ENCODE results near the gene PTPRK. TPM values are rescaled to one million over a fixed set of nuclear protein-coding genes. Genes with fewer than 3 reads are reported as not detected.

Gene PTPRK
- total RNA-seq, 1 experiment from 2014 or later = 265 TPM

DNA sequence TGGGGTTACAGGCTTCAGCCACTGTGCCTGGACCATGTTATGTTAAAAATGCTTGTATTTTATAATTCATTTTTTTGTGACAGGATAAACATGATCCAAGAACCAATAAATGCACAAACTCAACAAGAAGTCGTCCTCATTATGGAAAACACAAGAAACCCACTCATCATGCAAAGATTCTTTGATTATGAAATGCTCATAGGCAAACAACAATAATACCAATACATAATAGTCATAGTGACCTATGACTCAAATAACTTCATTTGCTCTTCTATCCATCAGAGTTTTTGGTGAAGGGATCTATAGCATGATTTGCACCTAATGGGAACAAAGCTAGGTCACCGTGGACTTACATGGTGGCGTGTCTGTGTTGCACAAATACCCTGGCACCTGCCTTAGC is 402.5 kb downstream of the PTPRK start:
- CTCF ChIA-PET = no interaction called here
- no TSS peak for BruUV-seq (replicated peaks)
- H3K27me3 Mint-ChIP-seq (ENCODE audit: unreplicated experiment) = no peaks in the 10 kb centered on the region
- no peak for TF ChIP-seq CTCF (IDR thresholded peaks at IDR 0.05; ENCODE audit: unreplicated experiment)
- H3K4me3 Mint-ChIP-seq (ENCODE audit: low read depth, unreplicated experiment) = no peak overlapping the region
- intact Hi-C loops (cut with micrococcal nuclease; ENCODE audit: unreplicated experiment) = no loop called here
- peaks cover 12% of the 10 kb centered on the region for H3K36me3 Mint-ChIP-seq (ENCODE audit: insufficient read depth, unreplicated experiment)
- no peak overlapping the region for H3K27ac Mint-ChIP-seq (ENCODE audit: unreplicated experiment)
- H3K9me3 Mint-ChIP-seq (ENCODE audit: low read depth, unreplicated experiment) = peaks cover 2% of the 10 kb centered on the region
- H3K4me1 Mint-ChIP-seq (ENCODE audit: low read depth, unreplicated experiment) = peaks cover 21% of the 10 kb centered on the region
- no peak for DNase-seq

GRCh38 chr6:128114164-128114563 is 406.2 kb downstream of the PTPRK start:
- no peak for TF ChIP-seq CTCF (IDR thresholded peaks at IDR 0.05; ENCODE audit: unreplicated experiment)
- DNase-seq = no peak
- peaks cover 12% of the 10 kb centered on the region for H3K36me3 Mint-ChIP-seq (ENCODE audit: insufficient read depth, unreplicated experiment)
- H3K27me3 Mint-ChIP-seq (ENCODE audit: unreplicated experiment) = no peaks in the 10 kb centered on the region
- H3K27ac Mint-ChIP-seq (ENCODE audit: unreplicated experiment) = no peak overlapping the region
- CTCF ChIA-PET = interaction anchor here (0.7 kb wide), 1 partner anchor 72 kb away, joined by 6 read pairs; no protein-coding TSS in a partner anchor
- no peak overlapping the region for H3K4me3 Mint-ChIP-seq (ENCODE audit: low read depth, unreplicated experiment)
- H3K4me1 Mint-ChIP-seq (ENCODE audit: low read depth, unreplicated experiment) = peaks cover 39% of the 10 kb centered on the region
- no TSS peak for BruUV-seq (replicated peaks)
- intact Hi-C loops (cut with micrococcal nuclease; ENCODE audit: unreplicated experiment) = no loop called here
- peaks cover 2% of the 10 kb centered on the region for H3K9me3 Mint-ChIP-seq (ENCODE audit: low read depth, unreplicated experiment)

DNA sequence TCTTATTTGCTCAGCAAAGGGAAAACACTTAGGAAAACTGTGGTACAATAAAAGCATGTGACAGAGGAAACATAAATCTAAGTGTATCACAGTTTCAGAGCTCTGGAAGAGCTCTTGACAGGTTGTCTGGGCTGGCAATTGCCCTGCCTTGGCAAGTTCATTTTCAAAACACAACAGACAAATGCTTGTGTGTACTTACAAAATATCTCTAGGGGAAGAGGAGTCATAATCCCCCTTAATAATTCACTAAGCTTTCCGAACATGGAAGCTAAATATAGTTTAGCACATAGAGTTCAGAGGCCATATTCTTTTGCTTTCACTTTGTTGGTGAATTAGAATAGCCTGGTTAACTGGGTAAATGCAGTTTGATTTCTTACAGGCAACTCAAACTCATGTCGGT is 407.9 kb downstream of the PTPRK start:
- no peak for TF ChIP-seq CTCF (IDR thresholded peaks at IDR 0.05; ENCODE audit: unreplicated experiment)
- Mint-ChIP-seq H3K4me1 (ENCODE audit: low read depth, unreplicated experiment) (peaks cover 39% of the 10 kb centered on the region), H3K9me3 (ENCODE audit: low read depth, unreplicated experiment) (peaks cover 2% of the 10 kb centered on the region), H3K4me3 (ENCODE audit: low read depth, unreplicated experiment) (peak overlapping the region; percentile 13), H3K27me3 (ENCODE audit: unreplicated experiment) (no peaks in the 10 kb centered on the region), H3K36me3 (ENCODE audit: insufficient read depth, unreplicated experiment) (peaks cover 6% of the 10 kb centered on the region), H3K27ac (ENCODE audit: unreplicated experiment) (no peak overlapping the region)
- no TSS peak for BruUV-seq (replicated peaks)
- intact Hi-C loops (cut with micrococcal nuclease; ENCODE audit: unreplicated experiment) = no loop called here
- DNase-seq = no peak
- CTCF ChIA-PET = no interaction called here

DNA sequence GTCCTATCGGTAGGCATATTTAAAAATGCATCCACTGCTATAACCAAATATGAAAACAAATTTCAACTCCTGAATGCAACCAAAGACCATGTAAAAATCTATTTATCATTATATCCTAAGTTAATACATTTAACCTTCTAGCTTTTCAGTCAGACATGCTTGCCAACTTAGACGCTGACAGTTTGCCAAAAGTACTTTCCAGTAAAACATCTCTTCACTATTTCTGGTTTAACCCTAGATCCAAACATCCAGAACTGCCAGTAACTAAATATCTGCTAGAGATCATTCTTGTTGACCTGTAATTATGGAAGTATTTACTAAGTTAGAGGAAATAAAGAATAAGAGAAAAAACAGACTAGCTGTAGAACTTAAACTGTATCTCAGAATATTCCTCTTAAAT is 409.3 kb downstream of the PTPRK start:
- peaks cover 39% of the 10 kb centered on the region for H3K4me1 Mint-ChIP-seq (ENCODE audit: low read depth, unreplicated experiment)
- peaks cover 2% of the 10 kb centered on the region for H3K9me3 Mint-ChIP-seq (ENCODE audit: low read depth, unreplicated experiment)
- no peak overlapping the region for H3K27ac Mint-ChIP-seq (ENCODE audit: unreplicated experiment)
- DNase-seq = no peak
- TF ChIP-seq CTCF (IDR thresholded peaks at IDR 0.05; ENCODE audit: unreplicated experiment) = no peak
- H3K36me3 Mint-ChIP-seq (ENCODE audit: insufficient read depth, unreplicated experiment) = peaks cover 6% of the 10 kb centered on the region
- CTCF ChIA-PET = interaction anchor here (0.7 kb wide), 1 partner anchor 396 kb away, joined by 3 read pairs; no protein-coding TSS in a partner anchor
- no peaks in the 10 kb centered on the region for H3K27me3 Mint-ChIP-seq (ENCODE audit: unreplicated experiment)
- H3K4me3 Mint-ChIP-seq (ENCODE audit: low read depth, unreplicated experiment) = no peak overlapping the region
- intact Hi-C loops (cut with micrococcal nuclease; ENCODE audit: unreplicated experiment) = no loop called here
- no TSS peak for BruUV-seq (replicated peaks)
